Upper lobe of left lung (tissue), 4 donors: Measurements from ENCODE around the gene CTCF.

ENCODE experiments used
- CTCF ChIP-seq, 6 experiments: fragments of 450-650 bp in 4 of 6; fragments of 200-600 bp in 2 of 6; sonication (generic) in 2 of 6; IDR thresholded peaks; one replicate each; pipeline ENCODE4 v1.5.1; 2016 to 2019; ENCODE audit warnings: antibody characterized with exemption in 6 of 6
- EP300 ChIP-seq, 4 donors: sonication (generic); formaldehyde crosslinking; IDR thresholded peaks; one replicate each; pipeline ENCODE4 v1.5.1; 2017; ENCODE audit warnings: antibody characterized with exemption in 4 of 4, control low read depth in 2 of 4
- POLR2A ChIP-seq, 4 donors: fragments of 450-650 bp; IDR thresholded peaks; one replicate each; pipeline ENCODE4 v1.5.1; 2016 to 2017; ENCODE audit warnings: antibody characterized with exemption in 4 of 4, mild to moderate bottlenecking in 2 of 4
- POLR2AphosphoS5 ChIP-seq, 2 donors: sonication (generic); formaldehyde crosslinking; IDR thresholded peaks; one replicate each; pipeline ENCODE4 v1.5.1; 2017; ENCODE audit warnings: antibody characterized with exemption in 2 of 2

- TF ChIP-seq POLR2AphosphoS5 (IDR thresholded peaks at IDR 0.05) (no peak), CTCF (IDR thresholded peaks at IDR 0.05) (no peak), POLR2A (IDR thresholded peaks at IDR 0.05) (no peak), EP300 (IDR thresholded peaks at IDR 0.05) (no peak)
These were observed 9.7 kb downstream of the CTCF start for GRCh38 chr16:67571981-67572431.
